Endothelial cell of umbilical vein (primary cell): ENCODE data around the gene LAMC2. TPM values are rescaled to one million over a fixed set of nuclear protein-coding genes. Genes with fewer than 3 reads are reported as not detected.

Source experiments
- BruUV-seq: library from RNA; stranded (reverse); fragments of 400-500 nt; replicated peaks from 2 replicates; lab custom pipeline; 2021; lab: Mats Ljungman, UMichigan
- CTCF ChIA-PET: fragments of 300-600, 350-600 bp; sonication (Branson Sonifier 250); formaldehyde crosslinking; loops from one replicate; lab custom pipeline; 2021; ENCODE audit warnings: antibody characterized with exemption, inconsistent platforms; lab: Charles Lee
- POLR2A ChIA-PET: fragments of 300-600, 350-600 bp; sonication (Branson Sonifier 250); formaldehyde crosslinking; loops from one replicate; lab custom pipeline; 2021; ENCODE audit warnings: antibody characterized with exemption, inconsistent platforms; lab: Charles Lee
- DNase-seq: peaks from one replicate; pipeline ENCODE4 v3.0.0-alpha.2; 2011; ENCODE audit warnings: low read depth, low spot score
- FAIRE-seq: peaks from 2 replicates; lab custom pipeline; 2011; peaks lifted over from hg19 to GRCh38; lab: Jason Lieb, UNC
- H2AFZ ChIP-seq: 2 replicates; pipeline ENCODE4 v1.6.0; 2012; ENCODE audit warnings: low read depth, low read length, control low read depth, inconsistent platforms
- H3K27ac ChIP-seq: 2 replicates; pipeline ENCODE4 v1.5.1; 2011; ENCODE audit warnings: low read depth, mild to moderate bottlenecking, control low read depth, low read length, moderate library complexity; ENCODE audit not compliant: insufficient read depth
- H3K27me3 ChIP-seq, 2 experiments: 2 replicates each; pipeline versions ENCODE4 v1.6.0 to v1.6.1; 2011; ENCODE audit warnings: low read length in 2 of 2, mixed read lengths in 1 of 2; ENCODE audit not compliant: control insufficient read depth in 2 of 2, insufficient read depth in 2 of 2
- H3K36me3 ChIP-seq, 2 experiments: 2 replicates in 1 of 2; 3 replicates in 1 of 2; pipeline ENCODE4 v1.5.1; 2011; ENCODE audit warnings: low read length in 2 of 2, mild to moderate bottlenecking in 1 of 2, moderate library complexity in 1 of 2; ENCODE audit not compliant: control insufficient read depth in 2 of 2, insufficient read depth in 2 of 2; ENCODE audit errors: extremely low read depth in 1 of 2
- H3K4me1 ChIP-seq: 3 replicates; pipeline ENCODE4 v1.5.1; 2011; ENCODE audit warnings: mild to moderate bottlenecking, low read length; ENCODE audit not compliant: control insufficient read depth, insufficient read depth; ENCODE audit errors: extremely low read depth
- H3K4me2 ChIP-seq: 2 replicates; pipeline ENCODE4 v1.6.1; 2011; ENCODE audit warnings: low read length, control low read depth, mixed read lengths; ENCODE audit not compliant: insufficient read depth
- H3K4me3 ChIP-seq, 3 experiments: fragments of 200-600 bp in 1 of 3; sonication (generic), shearing (Covaris generic) in 1 of 3; replicated peaks in 1 of 3; 2 replicates each; pipeline ENCODE4 v1.5.1; 2011 to 2016; ENCODE audit warnings: control low read depth in 3 of 3, low read length in 3 of 3, mild to moderate bottlenecking in 2 of 3, inconsistent platforms in 1 of 3, low read depth in 1 of 3, moderate library complexity in 1 of 3; ENCODE audit not compliant: insufficient read depth in 1 of 3
- H3K79me2 ChIP-seq: 2 replicates; pipeline ENCODE4 v1.6.0; 2012; ENCODE audit warnings: low read length, inconsistent platforms; ENCODE audit not compliant: control insufficient read depth, insufficient read depth
- H3K9ac ChIP-seq: replicated peaks from 2 replicates; pipeline ENCODE3; 2011; ENCODE audit warnings: low read length, control low read depth; ENCODE audit not compliant: insufficient read depth; ENCODE audit errors: extremely low read depth
- H3K9me1 ChIP-seq: replicated peaks from 3 replicates; pipeline ENCODE4 v1.6.0; 2011; ENCODE audit warnings: mild to moderate bottlenecking, low read length; ENCODE audit not compliant: control insufficient read depth, insufficient read depth; ENCODE audit errors: extremely low read depth
- H3K9me3 ChIP-seq: replicated peaks from 2 replicates; pipeline ENCODE4 v1.5.1; 2012; ENCODE audit warnings: low read length, inconsistent platforms; ENCODE audit not compliant: control insufficient read depth, insufficient read depth
- H4K20me1 ChIP-seq: replicated peaks from 2 replicates; pipeline ENCODE3; 2011; ENCODE audit warnings: mild to moderate bottlenecking, low read length; ENCODE audit not compliant: control insufficient read depth, insufficient read depth; ENCODE audit errors: extremely low read depth
- EZH2 ChIP-seq: IDR thresholded peaks from 2 replicates; pipeline ENCODE4 v1.6.1; 2012; ENCODE audit warnings: borderline replicate concordance, low read depth, mild to moderate bottlenecking, moderate library complexity, low read length, inconsistent platforms; ENCODE audit not compliant: severe bottlenecking
- FOS ChIP-seq: IDR thresholded peaks from 2 replicates; pipeline ENCODE4 v1.6.1; 2011; ENCODE audit warnings: mild to moderate bottlenecking, low read length, moderate library complexity, borderline replicate concordance; ENCODE audit not compliant: insufficient read depth
- GATA2 ChIP-seq: IDR thresholded peaks from 2 replicates; pipeline ENCODE4 v1.7.0; 2011; ENCODE audit warnings: low read depth, mild to moderate bottlenecking, moderate library complexity, mixed read lengths, low read length; ENCODE audit not compliant: insufficient read length, insufficient read depth
- JUN ChIP-seq: IDR thresholded peaks from 2 replicates; pipeline ENCODE4 v1.6.1; 2011; ENCODE audit warnings: borderline replicate concordance, low read depth; ENCODE audit not compliant: insufficient read length, insufficient read depth
- MYC ChIP-seq: IDR thresholded peaks from one replicate; pipeline ENCODE4 v1.6.1; 2011; ENCODE audit warnings: mild to moderate bottlenecking, low read depth, low read length
- POLR2A ChIP-seq: IDR thresholded peaks from 2 replicates; pipeline ENCODE4 v1.6.1; 2012; ENCODE audit warnings: low read depth, mild to moderate bottlenecking, control low read depth, low read length
- POLR2AphosphoS5 ChIP-seq: IDR thresholded peaks from 2 replicates; pipeline ENCODE4 v1.6.1; 2012; ENCODE audit warnings: low read depth, mild to moderate bottlenecking, control low read depth, low read length, moderate library complexity; ENCODE audit not compliant: insufficient read depth
- dilution Hi-C: fragments of 300-500 bp; cut with MboI; formaldehyde crosslinking; loops from one replicate; pipeline ENCODE4 v1.15.0; 2019; ENCODE audit warnings: low sequenced_read_pairs; ENCODE audit not compliant: extremely low pct_ligation_motif_present
- intact Hi-C: fragments of 100-400 bp; cut with micrococcal nuclease; formaldehyde crosslinking; loops from one replicate; pipeline ENCODE4 v1.10.0; 2022
- polyA plus RNA-seq, 4 experiments: library from polyadenylated mRNA; depleted of rRNA in 3 of 4; stranded (reverse) in 3 of 4; unstranded in 1 of 4; fragments of >200 nt; gene quantifications; 2 replicates each; pipeline versions ENCODE4 v1.2.1 to v1.2.3, GENCODE V29; 2011 to 2012; ENCODE audit warnings: missing spikeins in 1 of 4
- total RNA-seq: library from RNA; stranded (reverse); gene quantifications from 2 replicates; pipeline ENCODE4 v1.2.3, GENCODE V29; 2021
- TF ChIP-seq, protein P1 (sequence below), 2 donors: IDR thresholded peaks; 1 replicate in 1 of 2; 2 replicates in 1 of 2; pipeline ENCODE4 v1.5.1; 2011; ENCODE audit warnings: low read length in 2 of 2, mild to moderate bottlenecking in 2 of 2, moderate library complexity in 2 of 2, control low read depth in 1 of 2, inconsistent platforms in 1 of 2, low read depth in 1 of 2; ENCODE audit not compliant: insufficient read depth in 1 of 2; ENCODE audit errors: extremely low read depth in 1 of 2
- TF ChIP-seq, protein P2 (sequence below): IDR thresholded peaks from 2 replicates; pipeline ENCODE4 v1.6.1; 2011; ENCODE audit not compliant: insufficient read depth, insufficient read length

The LAMC2 gene
- total and polyA plus RNA-seq, 2 donors (not counting 3 experiments of a cell fraction or from before 2014, with no cell fraction given) = 0.23 to 0.82 TPM

DNA sequence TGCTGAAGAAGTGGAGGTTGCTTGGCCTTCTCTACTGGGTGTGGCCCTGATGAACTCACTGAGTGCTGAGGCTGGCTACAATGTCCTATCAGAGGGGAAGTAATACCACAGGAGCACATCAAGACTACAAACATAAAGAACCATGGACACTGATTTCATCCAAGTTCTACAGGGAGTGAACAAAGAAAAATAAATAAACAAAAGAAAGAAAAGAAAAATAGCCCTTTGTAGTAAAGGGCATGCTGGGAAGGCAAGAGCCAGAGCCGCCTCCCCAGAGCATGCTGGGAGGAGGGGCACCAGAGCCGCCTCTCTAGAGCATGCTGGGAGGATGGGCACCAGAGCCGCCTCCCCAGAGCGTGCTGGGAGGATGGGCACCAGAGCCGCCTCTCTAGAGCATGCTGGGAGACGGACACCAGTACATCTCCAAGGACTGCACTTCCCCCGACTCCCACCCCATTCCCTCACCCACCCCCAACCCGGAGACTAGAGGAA lies 65.9 kb downstream of the LAMC2 start:
- H3K9ac ChIP-seq = no peak overlapping the region
- H3K9me1 ChIP-seq = no peaks in the 10 kb centered on the region
- POLR2A ChIA-PET = no interaction called here
- no peak for FAIRE-seq
- no peak overlapping the region for H3K4me3 ChIP-seq
- H3K27me3 ChIP-seq = no peaks in the 10 kb centered on the region
- no peaks in the 10 kb centered on the region for H3K79me2 ChIP-seq
- H3K9me3 ChIP-seq = no peaks in the 10 kb centered on the region
- H4K20me1 ChIP-seq = no peaks in the 10 kb centered on the region
- dilution Hi-C loops (no loop called here), intact Hi-C loops (no loop called here)
- DNase-seq = no peak
- no TSS peak for BruUV-seq
- CTCF ChIA-PET = interaction anchor here (0.6 kb wide), 1 partner anchor 16 kb away, joined by 4 read pairs; no protein-coding TSS in a partner anchor
- H3K36me3 ChIP-seq = no peaks in the 10 kb centered on the region
- H3K4me1 ChIP-seq = peaks cover 6% of the 10 kb centered on the region
- no peak for TF ChIP-seq JUN
- no peak for TF ChIP-seq GATA2
- TF ChIP-seq POLR2A = no peak
- TF ChIP-seq MYC = no peak
- no peak for TF ChIP-seq FOS
- TF ChIP-seq EZH2 = no peak
- TF ChIP-seq, protein P1, sequence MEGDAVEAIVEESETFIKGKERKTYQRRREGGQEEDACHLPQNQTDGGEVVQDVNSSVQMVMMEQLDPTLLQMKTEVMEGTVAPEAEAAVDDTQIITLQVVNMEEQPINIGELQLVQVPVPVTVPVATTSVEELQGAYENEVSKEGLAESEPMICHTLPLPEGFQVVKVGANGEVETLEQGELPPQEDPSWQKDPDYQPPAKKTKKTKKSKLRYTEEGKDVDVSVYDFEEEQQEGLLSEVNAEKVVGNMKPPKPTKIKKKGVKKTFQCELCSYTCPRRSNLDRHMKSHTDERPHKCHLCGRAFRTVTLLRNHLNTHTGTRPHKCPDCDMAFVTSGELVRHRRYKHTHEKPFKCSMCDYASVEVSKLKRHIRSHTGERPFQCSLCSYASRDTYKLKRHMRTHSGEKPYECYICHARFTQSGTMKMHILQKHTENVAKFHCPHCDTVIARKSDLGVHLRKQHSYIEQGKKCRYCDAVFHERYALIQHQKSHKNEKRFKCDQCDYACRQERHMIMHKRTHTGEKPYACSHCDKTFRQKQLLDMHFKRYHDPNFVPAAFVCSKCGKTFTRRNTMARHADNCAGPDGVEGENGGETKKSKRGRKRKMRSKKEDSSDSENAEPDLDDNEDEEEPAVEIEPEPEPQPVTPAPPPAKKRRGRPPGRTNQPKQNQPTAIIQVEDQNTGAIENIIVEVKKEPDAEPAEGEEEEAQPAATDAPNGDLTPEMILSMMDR (IDR thresholded peaks at IDR 0.05; ENCODE audit: extremely low read depth in 1 of 2, insufficient read depth in 1 of 2, low read depth in 1 of 2, low read length in 2 of 2) = no peak
- TF ChIP-seq, protein P2, sequence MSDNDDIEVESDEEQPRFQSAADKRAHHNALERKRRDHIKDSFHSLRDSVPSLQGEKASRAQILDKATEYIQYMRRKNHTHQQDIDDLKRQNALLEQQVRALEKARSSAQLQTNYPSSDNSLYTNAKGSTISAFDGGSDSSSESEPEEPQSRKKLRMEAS = no peak
- no peak for TF ChIP-seq POLR2AphosphoS5
- no peak overlapping the region for H3K4me2 ChIP-seq
- no peak overlapping the region for H2AFZ ChIP-seq
- H3K27ac ChIP-seq = no peak overlapping the region
